GM19099 (cell line): ENCODE measurements around the gene VPS35L.

Experiments used
- POLR2A ChIP-seq: IDR thresholded peaks from 3 replicates; pipeline ENCODE4 v1.6.1; 2011; ENCODE audit warnings: low read depth; ENCODE audit not compliant: insufficient read length; ENCODE audit errors: extremely low read depth

Gene VPS35L

DNA sequence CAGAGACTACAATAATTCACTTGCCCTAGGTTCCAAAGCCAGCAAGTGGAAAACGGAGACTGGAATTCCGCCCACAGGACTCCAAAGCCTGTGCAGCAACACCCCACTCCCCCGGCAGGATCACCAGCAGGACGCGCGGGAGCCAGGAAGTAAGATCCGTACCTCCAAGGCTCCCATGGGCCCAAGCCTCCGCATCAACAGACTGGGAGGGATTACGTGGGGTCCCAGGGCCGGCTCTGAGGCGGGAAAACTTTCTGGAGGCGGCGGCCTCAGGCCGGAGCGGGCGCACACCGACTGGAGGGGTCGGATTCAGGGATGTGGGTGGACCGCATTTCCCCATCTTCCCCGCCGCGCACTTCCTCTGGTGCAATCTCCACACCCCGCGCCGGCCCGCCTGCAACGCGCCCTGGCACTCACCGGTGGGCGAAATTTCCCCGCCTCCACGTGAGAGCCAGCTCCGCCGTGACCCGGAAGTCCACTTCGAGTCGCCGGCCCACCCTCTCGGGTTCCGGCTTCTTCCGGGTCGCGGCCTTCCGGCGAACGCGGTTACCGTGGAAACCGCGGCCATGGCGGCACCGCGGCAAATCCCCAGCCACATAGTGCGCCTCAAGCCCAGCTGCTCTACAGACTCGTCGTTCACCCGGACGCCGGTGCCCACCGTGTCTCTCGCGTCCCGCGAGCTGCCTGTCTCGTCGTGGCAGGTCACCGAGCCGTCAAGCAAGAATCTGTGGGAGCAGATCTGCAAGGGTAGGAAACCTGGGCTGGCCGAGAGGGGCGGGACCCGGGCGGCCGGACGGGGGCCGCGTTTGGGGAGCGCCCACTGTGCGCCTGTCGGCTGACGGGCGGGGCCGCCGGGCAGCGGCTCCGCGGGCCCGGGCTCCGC, 162.5 kb downstream of the VPS35L start, which contains the start of the genes IQCK and KNOP1:
Gene IQCK, plus strand, starts transcription at position 531 of the 883 bp plus-strand sequence. Its CDS starts 36 bp downstream, at position 567.
Gene KNOP1, minus strand, starts transcription at position 487 of the 883 bp plus-strand sequence. CDS start 3,192 bp downstream, outside the sequence.
- peak; percentile 83 for TF ChIP-seq POLR2A

- no peak for TF ChIP-seq POLR2A
Measured at GRCh38 chr16:19718624-19718965, 163.1 kb downstream of the VPS35L start.

DNA sequence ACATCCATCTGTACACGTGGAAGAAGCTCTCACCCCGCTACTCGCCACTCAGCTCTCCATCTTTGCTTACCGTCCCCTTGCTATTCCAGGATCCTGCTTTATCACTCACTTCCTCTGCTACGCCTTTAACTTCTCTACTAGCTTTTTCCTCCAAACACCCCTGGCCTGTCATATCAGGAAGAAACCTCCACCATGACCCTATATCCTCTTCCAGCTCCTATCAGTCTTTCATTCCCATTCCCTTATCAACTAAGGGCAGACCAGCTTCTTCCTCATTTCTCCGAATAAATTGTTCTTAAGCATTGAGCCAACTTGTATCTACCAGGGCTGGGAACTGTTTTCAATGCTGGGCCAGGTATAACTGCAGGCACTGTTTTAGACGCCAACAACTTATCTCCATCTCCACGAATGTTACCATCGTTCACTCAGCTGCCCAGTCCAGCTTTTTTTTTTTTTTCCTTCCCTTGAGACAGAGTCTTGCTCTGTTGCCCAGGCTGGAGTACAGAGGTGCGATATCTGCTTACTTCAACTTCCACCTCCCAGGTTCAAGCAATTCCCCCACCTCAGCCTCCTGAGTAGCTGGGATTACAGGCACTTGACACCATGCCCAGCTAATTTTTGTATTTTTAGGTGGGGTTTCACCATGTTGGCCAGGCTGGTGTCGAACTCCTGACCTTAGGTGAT, 166.9 kb downstream of the VPS35L start:
- TF ChIP-seq POLR2A, result no peak

- no peak for TF ChIP-seq POLR2A
Measured at GRCh38 chr16:19722981-19723380, 167.5 kb downstream of the VPS35L start.

DNA sequence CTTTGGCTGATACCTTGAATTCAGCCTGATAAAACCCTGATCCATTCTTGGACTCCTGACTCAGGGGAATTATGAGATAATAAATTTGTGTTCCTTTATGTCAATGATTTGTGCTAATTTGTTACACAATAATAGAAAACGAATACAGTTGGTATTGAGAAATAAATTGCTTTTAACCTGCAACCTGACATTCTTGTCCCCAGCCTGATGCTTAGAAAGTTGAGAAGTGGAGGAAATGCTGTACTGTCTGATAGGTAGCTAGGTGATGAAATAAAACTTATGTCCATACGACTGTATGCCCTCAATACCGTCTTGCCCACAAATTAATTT, 173.1 kb downstream of the VPS35L start:
- TF ChIP-seq POLR2A, result no peak

DNA sequence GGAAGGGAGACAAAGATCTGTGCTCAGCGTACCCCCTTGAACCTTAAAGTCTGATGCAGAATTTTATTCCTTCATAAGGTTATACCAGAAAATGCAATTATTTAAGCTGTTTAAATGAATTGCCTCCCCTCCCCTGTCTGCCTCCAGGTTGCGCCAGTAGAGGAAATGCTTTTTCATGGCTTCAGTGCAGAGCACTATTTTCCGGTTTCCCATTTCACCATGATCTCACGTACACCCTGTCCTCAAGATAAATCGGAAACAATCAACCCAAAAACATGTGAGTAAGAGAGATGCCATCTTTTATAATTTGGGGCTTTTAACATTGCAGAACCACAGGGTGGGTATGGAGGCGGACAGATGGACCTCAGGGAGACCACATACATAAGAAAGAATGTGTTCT, 178.0 kb downstream of the VPS35L start:
- no peak for TF ChIP-seq POLR2A

DNA sequence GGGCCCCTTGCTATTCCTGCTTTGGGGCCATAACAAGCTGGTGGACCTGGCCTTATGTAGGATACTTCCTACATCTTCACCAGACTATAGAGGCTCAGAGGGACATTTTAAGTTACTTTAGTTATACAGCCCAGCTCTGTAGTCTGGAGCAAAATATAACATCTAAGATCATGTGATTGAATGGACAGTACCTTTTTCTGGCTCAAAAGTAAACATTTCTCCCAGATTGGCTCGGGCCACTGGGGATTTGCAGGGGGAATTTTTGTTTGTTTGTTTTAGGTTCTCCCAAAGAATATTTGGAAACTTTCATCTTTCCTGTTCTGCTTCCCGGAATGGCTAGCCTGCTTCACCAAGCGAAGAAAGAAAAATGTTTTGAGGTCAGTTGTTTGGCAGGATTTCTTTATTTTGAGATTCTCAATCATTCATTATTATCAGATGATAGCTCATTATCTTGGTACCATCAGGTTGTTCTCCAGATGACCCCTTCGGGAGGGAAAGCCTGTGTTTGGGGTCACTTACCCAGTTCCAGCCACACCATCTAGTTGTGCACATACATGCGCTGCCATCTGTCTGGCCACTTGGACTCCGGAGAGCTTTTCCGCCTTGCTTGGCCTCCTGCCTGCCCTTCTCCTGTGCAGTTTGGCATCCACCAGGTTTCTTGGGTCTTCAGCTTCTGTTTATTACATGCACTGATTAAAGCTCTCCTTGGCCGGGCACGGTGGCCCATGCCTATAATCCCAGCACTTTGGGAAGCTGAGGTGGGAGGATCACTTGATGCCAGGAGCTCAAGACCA, 179.8 kb downstream of the VPS35L start:
- no peak for TF ChIP-seq POLR2A

DNA sequence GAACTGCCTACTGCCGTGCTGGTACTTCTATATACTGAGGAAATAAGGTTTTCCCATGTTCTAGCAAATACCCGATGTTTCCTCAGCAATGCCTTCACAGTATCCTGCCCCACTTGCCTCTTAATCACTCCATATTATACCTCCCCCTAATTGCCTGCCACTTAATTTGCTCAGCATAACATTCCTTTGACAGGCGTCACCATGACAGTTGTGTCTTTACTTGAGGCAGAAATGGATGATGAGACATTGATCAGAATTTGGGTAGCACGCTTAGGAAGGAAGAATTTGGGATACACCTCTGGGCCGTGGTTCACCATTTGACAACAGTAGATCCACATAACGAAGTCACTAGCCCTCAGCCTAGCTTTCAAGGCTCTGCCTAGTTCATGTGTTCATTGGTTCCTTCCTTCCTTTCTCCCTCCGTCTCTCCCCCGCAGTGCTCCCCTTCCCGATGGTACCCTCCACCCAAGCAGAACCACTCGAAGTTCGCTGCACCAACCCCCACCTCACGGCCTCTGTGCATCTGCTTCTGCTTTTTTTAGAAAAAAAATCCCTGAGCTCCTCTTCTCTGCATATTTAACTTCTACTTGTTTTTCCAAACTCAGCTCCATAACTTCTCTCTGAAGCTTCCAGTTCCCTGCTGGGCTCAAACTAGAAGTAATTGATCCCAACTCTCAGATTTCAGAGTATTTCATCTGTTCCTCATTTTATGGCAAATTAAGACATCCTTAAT, 182.0 kb downstream of the VPS35L start:
- no peak for TF ChIP-seq POLR2A

DNA sequence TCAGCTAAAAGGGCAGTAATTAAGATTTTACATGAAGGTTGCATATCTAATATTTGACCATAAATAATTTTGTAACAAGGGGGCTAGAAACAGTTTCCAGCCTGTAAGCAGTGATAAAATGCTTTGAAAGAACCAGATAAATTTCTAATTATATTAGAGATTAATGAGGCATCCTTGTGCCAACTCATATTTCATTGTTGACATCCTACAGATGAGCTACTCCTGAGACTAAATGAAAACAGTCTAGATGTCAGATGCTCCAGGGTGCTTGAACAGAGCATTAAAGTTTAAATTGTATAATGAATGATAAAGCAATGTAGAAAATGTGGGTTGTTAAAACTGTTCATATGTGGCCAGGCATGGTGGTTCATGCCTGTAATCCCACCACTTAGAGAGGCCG, 185.9 kb downstream of the VPS35L start:
- no peak for TF ChIP-seq POLR2A

- TF ChIP-seq POLR2A, result no peak
Measured at GRCh38 chr16:19743816-19744159, 188.3 kb downstream of the VPS35L start.

DNA sequence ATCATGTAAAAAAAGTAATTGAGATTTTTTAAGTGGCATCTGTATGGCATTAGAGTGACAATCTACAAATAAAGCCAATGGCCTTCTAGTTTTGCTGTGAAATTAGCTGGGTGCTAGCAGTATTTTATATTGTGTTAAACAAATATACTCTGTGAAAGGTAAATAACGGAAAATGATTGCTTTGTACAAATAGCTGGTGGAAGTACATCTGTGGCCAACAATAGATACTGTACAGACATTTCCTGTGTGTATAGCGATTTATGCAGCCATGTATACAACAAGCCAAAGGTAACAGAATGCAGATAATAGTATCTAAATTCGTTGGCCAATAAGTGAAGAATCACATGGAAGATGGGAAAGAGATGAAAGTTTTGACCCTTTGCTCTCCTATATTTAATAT, 189.2 kb downstream of the VPS35L start:
- no peak for TF ChIP-seq POLR2A

DNA sequence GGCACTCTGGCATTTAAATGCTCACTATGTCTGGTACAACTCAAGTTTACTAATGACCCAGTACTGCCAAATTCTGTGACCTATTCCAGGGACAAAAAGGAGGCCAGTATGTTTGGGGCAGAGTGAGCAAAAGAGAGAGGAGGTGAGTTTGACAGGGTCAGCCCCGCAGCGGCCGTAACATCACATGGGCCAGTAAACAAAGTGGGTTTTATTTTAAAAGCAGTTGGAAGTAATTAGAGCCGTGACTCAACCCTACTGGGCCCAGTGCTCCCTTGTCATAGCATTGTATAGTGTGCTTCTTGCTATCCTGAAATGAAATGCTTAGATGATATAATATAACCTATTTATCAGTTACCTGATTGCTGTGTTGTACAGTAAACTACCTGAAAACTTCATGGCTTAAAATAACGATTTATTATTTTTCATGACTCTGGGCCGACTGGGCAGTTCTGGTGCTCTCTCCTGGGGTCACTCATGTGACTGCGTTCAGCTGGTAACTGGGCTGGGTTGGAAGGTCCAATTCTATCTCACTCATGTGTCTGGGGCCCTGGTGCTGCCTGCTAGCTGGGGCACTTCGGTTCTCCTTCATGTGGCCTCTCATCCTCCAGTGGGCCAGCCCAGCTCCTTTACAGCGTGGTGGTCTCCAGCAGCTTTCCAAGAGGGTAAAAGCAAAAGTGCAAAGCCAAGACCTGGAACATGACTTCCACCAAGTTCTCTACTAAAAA, 189.9 kb downstream of the VPS35L start:
- TF ChIP-seq POLR2A, result no peak

DNA sequence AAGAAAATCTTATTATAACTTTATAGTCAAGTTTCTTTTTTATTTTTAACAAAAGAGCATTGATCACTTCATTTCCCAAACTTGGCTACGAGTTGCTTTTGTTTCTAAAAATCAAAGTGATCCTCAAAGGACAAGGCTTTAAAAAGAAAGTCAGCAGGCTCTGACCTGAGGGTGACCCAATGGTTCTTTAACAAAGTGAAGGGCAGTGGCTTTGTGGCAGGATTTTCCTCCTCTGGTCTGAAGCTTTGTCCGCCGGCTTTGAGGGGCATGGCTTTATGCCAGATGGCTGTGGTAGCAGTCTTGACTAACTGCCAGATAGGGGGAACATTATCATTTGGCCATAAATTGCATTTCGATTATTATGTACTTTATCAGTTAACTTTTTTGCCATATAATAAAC, 191.1 kb downstream of the VPS35L start:
- no peak for TF ChIP-seq POLR2A

- no peak for TF ChIP-seq POLR2A
Measured at GRCh38 chr16:19748389-19749168, 193.1 kb downstream of the VPS35L start.

GRCh38 chr16:19749571-19750080, 194.1 kb downstream of the VPS35L start:
- TF ChIP-seq POLR2A, result no peak
